HG03469 (cell line): Measurements from ENCODE around the gene TSC22D4.
A peak's percentile ranks its signal among the peaks of the same experiment; 100 is the strongest.
"Not testable (repeated sequence)": the region's sequence is repeated elsewhere in the genome, so short reads cannot be mapped to it uniquely, and the experiment has no call there.

Experiments used
- ATAC-seq: cut with Tn5 transposase; IDR thresholded peaks from one replicate; pipeline ENCODE4 v1.9.1; 2021; ENCODE audit warnings: mild to moderate bottlenecking, moderate library complexity, moderate number of reproducible peaks; ENCODE audit not compliant: unreplicated experiment

TSC22D4 gene

GRCh38 chr7:100447363-100447762 is 31.7 kb downstream of the TSC22D4 start:
- not testable (repeated sequence) for ATAC-seq

GRCh38 chr7:100446040-100446439 is 33.0 kb downstream of the TSC22D4 start:
- no peak for ATAC-seq

DNA sequence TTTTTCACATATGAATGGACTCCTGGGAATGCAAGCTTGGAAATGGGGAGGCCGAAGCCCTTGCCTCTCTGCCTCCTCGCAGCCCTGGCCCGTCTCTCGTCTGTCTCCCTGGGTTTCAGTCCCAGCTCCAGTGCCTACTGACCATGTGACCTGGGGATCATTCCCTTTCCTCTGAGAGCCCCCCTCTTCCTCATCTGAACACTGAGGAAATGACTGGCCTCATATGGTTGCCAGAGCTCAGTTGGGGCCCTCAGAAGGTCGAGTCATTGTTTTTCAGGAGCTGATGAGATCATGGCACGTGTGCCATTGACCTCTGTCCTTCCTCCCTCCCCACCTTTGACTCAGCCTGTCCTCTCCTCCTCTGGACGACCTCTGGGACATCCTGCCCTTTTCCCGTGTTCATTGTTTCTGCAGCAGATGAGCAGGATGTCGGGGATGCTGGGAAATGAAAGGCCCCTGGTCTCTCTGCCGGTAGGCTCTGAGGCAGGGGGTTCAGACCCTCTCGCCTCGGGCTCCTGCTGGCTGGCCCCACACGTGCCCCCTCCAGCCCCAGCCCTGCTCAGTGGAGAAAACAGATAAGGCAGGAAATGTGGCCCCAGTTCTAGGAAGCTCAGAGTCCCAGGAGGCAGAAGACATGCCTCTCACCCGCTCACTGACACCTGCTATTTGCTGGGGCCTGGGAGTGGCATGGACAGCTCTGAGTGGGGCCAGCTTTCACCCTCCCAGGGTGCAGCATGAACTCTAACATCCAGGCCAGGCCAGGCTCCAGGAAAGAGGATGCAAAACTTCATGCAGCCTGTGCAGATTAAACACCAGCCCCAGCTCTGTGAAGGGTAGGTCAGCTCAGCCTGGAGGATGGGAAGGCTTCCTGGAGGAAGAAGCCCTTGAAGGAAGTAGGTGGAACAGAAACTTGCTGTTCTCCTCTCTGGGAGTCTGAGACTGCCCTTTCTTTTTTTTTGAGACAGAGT is 34.4 kb downstream of the TSC22D4 start:
- no peak for ATAC-seq

GRCh38 chr7:100443096-100443840 is 35.7 kb downstream of the TSC22D4 start:
- ATAC-seq: no peak

GRCh38 chr7:100441641-100442535 is 37.1 kb downstream of the TSC22D4 start:
- ATAC-seq: no peak

- not testable (repeated sequence) for ATAC-seq
Measured at GRCh38 chr7:100439244-100439643, 39.8 kb downstream of the TSC22D4 start.

- ATAC-seq: not testable (repeated sequence)
Measured at GRCh38 chr7:100438731-100439130, 40.3 kb downstream of the TSC22D4 start.

GRCh38 chr7:100438172-100438571 is 40.8 kb downstream of the TSC22D4 start:
- ATAC-seq: no peak

GRCh38 chr7:100437150-100438100 is 41.6 kb downstream of the TSC22D4 start:
- ATAC-seq: no peak

- peak; percentile 19 for ATAC-seq
Measured at GRCh38 chr7:100435401-100436304, 43.4 kb downstream of the TSC22D4 start.

GRCh38 chr7:100434297-100435144 is 44.5 kb downstream of the TSC22D4 start:
- no peak for ATAC-seq

GRCh38 chr7:100433592-100434296 is 45.3 kb downstream of the TSC22D4 start:
- no peak for ATAC-seq

DNA sequence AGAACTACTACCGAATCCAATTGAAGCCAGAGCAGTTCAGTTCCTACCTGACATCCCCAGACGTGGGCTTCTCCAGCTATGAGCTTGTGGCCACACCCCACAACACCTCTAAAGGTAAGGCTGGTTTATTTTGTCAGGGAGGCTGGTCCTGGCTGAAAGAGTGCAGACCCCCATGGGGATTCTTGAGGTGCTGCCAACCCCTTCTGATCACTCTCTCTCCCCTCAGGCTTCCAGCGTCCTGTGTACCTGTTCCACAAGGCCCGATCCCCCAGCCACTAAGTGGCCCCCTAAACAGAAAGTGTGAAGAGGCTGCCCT is 45.8 kb downstream of the TSC22D4 start:
- ATAC-seq: no peak

DNA sequence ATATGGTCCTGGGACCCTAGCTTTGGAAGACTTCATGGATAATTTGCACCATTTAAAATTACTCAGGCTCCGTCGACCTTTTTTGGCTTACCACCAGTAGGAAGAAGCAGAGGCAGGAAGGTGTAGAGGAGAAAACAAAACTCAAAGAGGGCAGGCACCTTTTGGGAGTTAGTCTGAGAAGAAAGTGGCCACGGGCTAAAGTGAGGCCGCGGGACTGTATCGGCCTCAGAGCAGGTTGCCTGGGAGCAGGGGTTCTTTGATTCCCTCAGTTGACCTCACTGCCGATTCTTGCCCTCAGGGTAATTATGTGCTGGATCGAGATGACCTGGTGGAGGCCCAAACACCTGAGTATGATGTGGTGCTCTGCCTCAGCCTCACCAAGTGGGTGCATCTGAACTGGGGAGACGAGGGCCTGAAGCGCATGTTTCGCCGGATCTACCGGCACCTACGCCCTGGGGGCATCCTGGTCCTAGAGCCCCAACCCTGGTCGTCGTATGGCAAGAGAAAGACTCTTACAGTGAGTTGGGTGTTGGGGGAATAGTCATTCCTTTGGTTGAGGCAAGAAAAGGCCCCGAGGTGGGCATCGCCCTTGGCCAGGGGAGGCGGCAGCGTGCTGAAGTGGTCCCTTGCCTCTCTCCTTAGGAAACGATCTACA is 46.3 kb downstream of the TSC22D4 start:
- ATAC-seq: no peak

GRCh38 chr7:100432053-100432452 is 47.0 kb downstream of the TSC22D4 start:
- no peak for ATAC-seq

DNA sequence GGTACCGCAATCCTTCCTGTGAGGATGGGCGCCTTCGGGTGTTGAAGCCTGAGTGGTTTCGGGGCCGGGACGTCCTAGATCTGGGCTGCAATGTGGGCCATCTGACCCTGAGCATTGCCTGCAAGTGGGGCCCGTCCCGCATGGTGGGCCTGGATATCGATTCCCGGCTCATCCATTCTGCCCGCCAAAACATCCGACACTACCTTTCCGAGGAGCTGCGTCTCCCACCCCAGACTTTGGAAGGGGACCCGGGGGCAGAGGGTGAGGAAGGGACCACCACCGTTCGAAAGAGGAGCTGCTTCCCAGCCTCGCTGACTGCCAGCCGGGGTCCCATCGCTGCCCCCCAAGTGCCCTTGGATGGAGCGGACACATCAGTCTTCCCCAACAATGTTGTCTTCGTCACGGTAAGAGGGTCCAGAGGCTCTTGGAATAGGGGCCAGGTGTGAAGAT is 47.7 kb downstream of the TSC22D4 start:
- no peak for ATAC-seq
